Adrenal gland (tissue), 12 donors: Measurements from ENCODE around the gene MICALL1. TPM values are rescaled to one million over a fixed set of nuclear protein-coding genes. Genes with fewer than 3 reads are reported as not detected.
A peak's percentile ranks its signal among the peaks of the same experiment; 100 is the strongest.

Source experiments
- DNase-seq, 7 donors: peaks; one replicate each; pipeline ENCODE4 v3.0.0-alpha.2; 2019 to 2020
- H3K27ac ChIP-seq, 5 donors: fragments of 200-600 bp; sonication (generic) in 4 of 5; 1 replicate in 3 of 5; 2 replicates in 2 of 5; pipeline versions ENCODE4 v1.5.1 to v1.8.0; 2016 to 2020; ENCODE audit warnings: mild to moderate bottlenecking in 1 of 5
- H3K27me3 ChIP-seq: fragments of 200-600 bp; 2 replicates; pipeline ENCODE4 v1.8.0; 2021
- H3K36me3 ChIP-seq, 2 donors: fragments of 200-600 bp; replicated peaks in 1 of 2; 1 replicate in 1 of 2; 2 replicates in 1 of 2; pipeline versions ENCODE4 v1.5.1 to v1.8.0; 2018 to 2022
- H3K4me1 ChIP-seq, 2 donors: fragments of 200-600 bp; replicated peaks in 1 of 2; 1 replicate in 1 of 2; 2 replicates in 1 of 2; pipeline versions ENCODE4 v1.5.1 to v1.8.0; 2018 to 2021
- H3K4me3 ChIP-seq, 4 donors: fragments of 200-600 bp; sonication (generic) in 3 of 4; one replicate each; pipeline ENCODE4 v1.5.1; 2016 to 2018
- H3K9me3 ChIP-seq, 3 donors: fragments of 200-600 bp; sonication (generic) in 1 of 3; replicated peaks in 1 of 3; 1 replicate in 2 of 3; 2 replicates in 1 of 3; pipeline versions ENCODE4 v1.5.1 to v1.8.0; 2016 to 2021
- CTCF ChIP-seq, 6 experiments: fragments of 450-650 bp in 4 of 6; fragments of 200-600 bp in 2 of 6; sonication (generic) in 1 of 6; IDR thresholded peaks; 1 replicate in 5 of 6; 2 replicates in 1 of 6; pipeline versions ENCODE4 v1.5.1 to v1.8.0; 2016 to 2021; ENCODE audit warnings: antibody characterized with exemption in 6 of 6, mild to moderate bottlenecking in 2 of 6, moderate library complexity in 1 of 6
- POLR2A ChIP-seq, 2 donors: fragments of 450-650 bp; IDR thresholded peaks; one replicate each; pipeline ENCODE4 v1.6.1; 2017; ENCODE audit warnings: antibody characterized with exemption in 2 of 2, mild to moderate bottlenecking in 2 of 2, moderate library complexity in 1 of 2
- WGBS, 4 donors: extraction: QIAGEN DNeasy Blood & Tissue Kit in 2 of 4; methylation state at CpG; one replicate each; pipeline versions ENCODE4 v1.1.5 to v1.1.7; 2013 to 2017; 5-methylcytosine and 5-hydroxymethylcytosine counted together
- intact Hi-C, 2 donors: fragments of 100-400 bp; cut with DNase I; formaldehyde crosslinking; loops; one replicate each; pipeline versions ENCODE4 v1.14.1 to v1.15.0; 2022 to 2023
- polyA plus RNA-seq, 3 donors: library from polyadenylated mRNA; stranded (reverse); fragments of 200-250 nt in 2 of 3; fragments of 350-450 nt in 1 of 3; fragmentation: Illumina TruSeq in 1 of 3; extraction: RNeasy Lipid Tissue Mini Kit (QIAGEN cat#74804) in 1 of 3; gene quantifications; one replicate each; pipeline ENCODE4 v1.2.3, GENCODE V29; 2013 to 2014
- total RNA-seq, 9 donors: library from RNA; depleted of rRNA in 4 of 9; stranded (reverse); fragments of >200 nt in 4 of 9; fragments of 120-200 nt in 1 of 9; fragmentation: NEBNext Ultra II Directional in 1 of 9; extraction: Animal tissue kit (Norgen Biotek cat#: 25700) in 1 of 9; gene quantifications; one replicate each; pipeline versions ENCODE4 v1.1.0 to v1.2.4, GENCODE V29; 2013 to 2023
- donor health status: healthy with polysubstance abuse.
- donor health status: Bipolar disorder and iron deficiency.
- donor health status: DM: yes; HTN: yes; CAD: no.
- donor health status: DM: no; HTN: no; CAD: no.
- donor health status: DM: no; HTN: no; CAD: no.
- donor health status: DM: yes; HTN: yes; CAD: no.

The MICALL1 gene
- total and polyA plus RNA-seq, 12 donors = 5.7 to 25.2 (median 17.1) TPM

- no peak overlapping the region for H3K4me3 ChIP-seq
- TF ChIP-seq POLR2A (IDR thresholded peaks at IDR 0.05) (no peak), CTCF (IDR thresholded peaks at IDR 0.05) (no peak)
These were observed 9.2 kb upstream of the MICALL1 start for GRCh38 chr22:37896939-37897338.

GRCh38 chr22:37897807-37898206 lies 8.3 kb upstream of the MICALL1 start:
- Histone ChIP-seq H3K27me3 (no peaks in the 10 kb centered on the region), H3K4me1 (peaks cover 8 to 20% of the 10 kb centered on the region in 2 donors), H3K36me3 (no peaks in the 10 kb centered on the region), H3K4me3 (no peak overlapping the region), H3K27ac (no peak overlapping the region), H3K9me3 (no peaks in the 10 kb centered on the region)
- no peak for TF ChIP-seq POLR2A (IDR thresholded peaks at IDR 0.05)
- TF ChIP-seq CTCF (IDR thresholded peaks at IDR 0.05) = no peak
- 77 to 96% (median 93%) methylated on average over 2 of the region's 2 CpGs for WGBS, 4 donors
- intact Hi-C loops = no loop called here
- no peak for DNase-seq

More at GRCh38 chr22:37896939-37897338, 9.2 kb upstream of the MICALL1 start:
- intact Hi-C loops = no loop called here
- DNase-seq = no peak
- H3K27me3 ChIP-seq = no peaks in the 10 kb centered on the region
- H3K4me1 ChIP-seq = peaks cover 8 to 24% of the 10 kb centered on the region in 2 donors
- H3K36me3 ChIP-seq = no peaks in the 10 kb centered on the region
- H3K27ac ChIP-seq = peak overlapping the region in 3 of 5 donors; percentile 31 to 71 (median 49)
- 20 to 40% (median 36%) methylated on average over 1 to 3 of the region's 3 CpGs for WGBS, 4 donors
- no peaks in the 10 kb centered on the region for H3K9me3 ChIP-seq

GRCh38 chr22:37898441-37899181 lies 7.5 kb upstream of the MICALL1 start:
- Histone ChIP-seq H3K4me3 (no peak overlapping the region), H3K27me3 (no peaks in the 10 kb centered on the region), H3K36me3 (no peaks in the 10 kb centered on the region), H3K4me1 (peaks cover 8 to 13% of the 10 kb centered on the region in 2 donors), H3K9me3 (no peaks in the 10 kb centered on the region), H3K27ac (no peak overlapping the region)
- DNase-seq = no peak
- intact Hi-C loops = no loop called here
- TF ChIP-seq CTCF (IDR thresholded peaks at IDR 0.05) = no peak
- TF ChIP-seq POLR2A (IDR thresholded peaks at IDR 0.05) = no peak
- 79 to 93% (median 87%) methylated on average over 2 to 9 of the region's 9 CpGs for WGBS, 4 donors

- peak overlapping the region in 1 of 4 donors; percentile 97 for H3K4me3 ChIP-seq
- 45 to 74% (median 68%) methylated on average over 7 to 10 of the region's 10 CpGs for WGBS, 4 donors
- H3K36me3 ChIP-seq = no peaks in the 10 kb centered on the region
- no peaks in the 10 kb centered on the region for H3K9me3 ChIP-seq
- peak overlapping the region in 3 of 5 donors; percentile 37 to 90 (median 44) for H3K27ac ChIP-seq
- H3K27me3 ChIP-seq = no peaks in the 10 kb centered on the region
- intact Hi-C loops = loop anchor here in 1 of 2 donors (10.0 kb wide), 1 partner anchor 60 kb away; no protein-coding TSS in a partner anchor
- H3K4me1 ChIP-seq = peaks cover 6 to 20% of the 10 kb centered on the region in 2 donors
- TF ChIP-seq CTCF (IDR thresholded peaks at IDR 0.05) (no peak), POLR2A (IDR thresholded peaks at IDR 0.05) (peak in 1 of 2 donors; percentile 22)
- peak; percentile 43 to 77 (median 66) for DNase-seq
These were observed 1.2 kb upstream of the MICALL1 start for GRCh38 chr22:37904572-37905533.
